Esophagus muscularis mucosa (tissue), 4 donors: ENCODE data around the gene APPL2. TPM values are rescaled to one million over a fixed set of nuclear protein-coding genes. Genes with fewer than 3 reads are reported as not detected.

Source experiments
- DNase-seq: peaks from one replicate; pipeline ENCODE4 v3.0.0-alpha.2; 2017; ENCODE audit errors: extremely low spot score
- H3K27ac ChIP-seq, 4 donors: fragments of 200-600 bp; sonication (generic); replicated peaks in 1 of 4; 1 replicate in 3 of 4; 2 replicates in 1 of 4; pipeline ENCODE4 v1.5.1; 2016 to 2019; ENCODE audit warnings: mild to moderate bottlenecking in 1 of 4
- H3K27me3 ChIP-seq, 4 donors: fragments of 200-600 bp; sonication (generic); one replicate each; pipeline versions ENCODE4 v1.5.1 to v1.6.0; 2016 to 2019
- H3K36me3 ChIP-seq, 4 donors: fragments of 200-600 bp; sonication (generic); one replicate each; pipeline ENCODE4 v1.5.1; 2016 to 2019
- H3K4me1 ChIP-seq, 4 donors: fragments of 200-600 bp; sonication (generic); one replicate each; pipeline ENCODE4 v1.5.1; 2016 to 2019
- H3K4me3 ChIP-seq, 4 donors: fragments of 200-600 bp; sonication (generic); 1 replicate in 2 of 4; 2 replicates in 2 of 4; pipeline ENCODE4 v1.5.1; 2016 to 2019; ENCODE audit warnings: mild to moderate bottlenecking in 4 of 4, moderate library complexity in 1 of 4
- H3K9me3 ChIP-seq, 4 donors: fragments of 200-600 bp; sonication (generic); 1 replicate in 3 of 4; 2 replicates in 1 of 4; pipeline ENCODE4 v1.5.1; 2016 to 2019
- CTCF ChIP-seq, 3 experiments: fragments of 200-600 bp in 2 of 3; fragments of 450-650 bp in 1 of 3; sonication (generic) in 2 of 3; IDR thresholded peaks; one replicate each; pipeline ENCODE4 v1.5.1; 2017 to 2019; ENCODE audit warnings: antibody characterized with exemption in 3 of 3, mild to moderate bottlenecking in 2 of 3, moderate library complexity in 1 of 3
- EP300 ChIP-seq: sonication (generic); formaldehyde crosslinking; IDR thresholded peaks from one replicate; pipeline ENCODE4 v1.6.1; 2017; ENCODE audit warnings: antibody characterized with exemption
- POLR2A ChIP-seq: fragments of 450-650 bp; IDR thresholded peaks from one replicate; pipeline ENCODE4 v1.6.1; 2017; ENCODE audit warnings: antibody characterized with exemption, moderate library complexity, mild to moderate bottlenecking, low read depth
- POLR2AphosphoS5 ChIP-seq, 2 donors: sonication (generic); formaldehyde crosslinking; IDR thresholded peaks; one replicate each; pipeline ENCODE4 v1.6.1; 2017; ENCODE audit warnings: antibody characterized with exemption in 2 of 2
- WGBS: methylation state at CpG from one replicate; pipeline ENCODE4 v1.1.5; 2018; 5-methylcytosine and 5-hydroxymethylcytosine counted together
- intact Hi-C: fragments of 100-400 bp; cut with DNase I; formaldehyde crosslinking; loops from one replicate; pipeline ENCODE4 v1.15.1; 2023
- total RNA-seq, 4 donors: library from RNA; depleted of rRNA; stranded (reverse); fragments of >200 nt; gene quantifications; one replicate each; pipeline versions ENCODE4 v1.1.0 to v1.2.1, GENCODE V29; 2016

Gene APPL2
- total RNA-seq, 4 donors from 2014 or later, result 16.6 to 30.0 (median 23.3) TPM

GRCh38 chr12:105156260-105156659, 79.7 kb downstream of the APPL2 start:
- Histone ChIP-seq H3K36me3 (peaks cover 30 to 94% (median 61%) of the 10 kb centered on the region in 4 donors), H3K27me3 (no peaks in the 10 kb centered on the region), H3K27ac (no peak overlapping the region), H3K4me1 (no peaks in the 10 kb centered on the region), H3K9me3 (no peaks in the 10 kb centered on the region), H3K4me3 (no peak overlapping the region)
- no peak for DNase-seq
- intact Hi-C loops, result no loop called here
- WGBS, result 94% methylated on average over 2 of the region's 2 CpGs
- TF ChIP-seq POLR2A, result no peak

GRCh38 chr12:105142259-105142658, 93.7 kb downstream of the APPL2 start:
- H3K27me3 ChIP-seq, result no peaks in the 10 kb centered on the region
- DNase-seq, result no peak
- H3K36me3 ChIP-seq, result peaks cover 23 to 85% (median 55%) of the 10 kb centered on the region in 4 donors
- H3K4me3 ChIP-seq, result no peak overlapping the region
- 88% methylated on average over 3 of the region's 3 CpGs for WGBS
- peaks cover 0 to 9% (median 3%) of the 10 kb centered on the region in 4 donors for H3K4me1 ChIP-seq
- intact Hi-C loops, result loop anchor here (10.0 kb wide), 1 partner anchor 807 kb away; no protein-coding TSS in a partner anchor
- H3K27ac ChIP-seq, result no peak overlapping the region
- no peak for TF ChIP-seq POLR2AphosphoS5 (IDR thresholded peaks at IDR 0.05)
- TF ChIP-seq EP300, result no peak
- no peak for TF ChIP-seq POLR2A
- TF ChIP-seq CTCF (IDR thresholded peaks at IDR 0.05), result no peak
- no peaks in the 10 kb centered on the region for H3K9me3 ChIP-seq

GRCh38 chr12:105141320-105141922, 94.6 kb downstream of the APPL2 start:
- no peak overlapping the region for H3K27ac ChIP-seq
- H3K27me3 ChIP-seq, result no peaks in the 10 kb centered on the region
- 85% methylated on average over 6 of the region's 6 CpGs for WGBS
- TF ChIP-seq EP300 (no peak), CTCF (IDR thresholded peaks at IDR 0.05) (no peak), POLR2A (no peak), POLR2AphosphoS5 (IDR thresholded peaks at IDR 0.05) (no peak)
- H3K9me3 ChIP-seq, result no peaks in the 10 kb centered on the region
- peaks cover 19 to 85% (median 53%) of the 10 kb centered on the region in 4 donors for H3K36me3 ChIP-seq
- no peak for DNase-seq
- intact Hi-C loops, result loop anchor here (10.0 kb wide), 1 partner anchor 807 kb away; no protein-coding TSS in a partner anchor
- no peak overlapping the region for H3K4me3 ChIP-seq
- peaks cover 0 to 17% (median 3%) of the 10 kb centered on the region in 4 donors for H3K4me1 ChIP-seq

- no peak overlapping the region for H3K4me3 ChIP-seq
- peaks cover 10 to 81% (median 55%) of the 10 kb centered on the region in 4 donors for H3K36me3 ChIP-seq
- H3K27ac ChIP-seq, result no peak overlapping the region
- H3K9me3 ChIP-seq, result no peaks in the 10 kb centered on the region
- H3K27me3 ChIP-seq, result no peaks in the 10 kb centered on the region
- intact Hi-C loops, result no loop called here
- WGBS, result 71% methylated on average over 2 of the region's 2 CpGs
- peaks cover 0 to 20% (median 2%) of the 10 kb centered on the region in 4 donors for H3K4me1 ChIP-seq
- DNase-seq, result no peak
- no peak for TF ChIP-seq POLR2AphosphoS5 (IDR thresholded peaks at IDR 0.05)
- TF ChIP-seq POLR2A, result no peak
- no peak for TF ChIP-seq EP300
- no peak for TF ChIP-seq CTCF (IDR thresholded peaks at IDR 0.05)
Measured at GRCh38 chr12:105138248-105138647, 97.7 kb downstream of the APPL2 start.

Other genes starting within 250 kb of the APPL2 start
- 1 to 10 TPM; 4.6 to 7.9 (median 5.5) TPM for gene NOPCHAP1, start 249.9 kb downstream of the APPL2 start, total RNA-seq
- 10 to 100 TPM in 1 of 4 donors, 1 to 10 TPM in 3; 2.3 to 10.4 (median 5.2) TPM for gene ALDH1L2, start 151.7 kb downstream of the APPL2 start, total RNA-seq
- gene WASHC4, start 128.4 kb downstream of the APPL2 start, total RNA-seq, result 10 to 100 TPM; 37.1 to 59.0 (median 38.6) TPM
- 1 to 10 TPM in 3 of 4 donors, under 1 TPM in 1; 0.83 to 3.1 (median 2.8) TPM for gene C12orf75, start 94.5 kb upstream of the APPL2 start, total RNA-seq